ENCODE data around the gene NADSYN1. TPM values are rescaled to one million over a fixed set of nuclear protein-coding genes. Genes with fewer than 3 reads are reported as not detected.

Gene NADSYN1
- total and polyA plus RNA-seq, 2 of the 13 experiments (the other 11 are each of a cell fraction or from before 2014, with no cell fraction given) = 35.7 to 51.5 TPM

DNA sequence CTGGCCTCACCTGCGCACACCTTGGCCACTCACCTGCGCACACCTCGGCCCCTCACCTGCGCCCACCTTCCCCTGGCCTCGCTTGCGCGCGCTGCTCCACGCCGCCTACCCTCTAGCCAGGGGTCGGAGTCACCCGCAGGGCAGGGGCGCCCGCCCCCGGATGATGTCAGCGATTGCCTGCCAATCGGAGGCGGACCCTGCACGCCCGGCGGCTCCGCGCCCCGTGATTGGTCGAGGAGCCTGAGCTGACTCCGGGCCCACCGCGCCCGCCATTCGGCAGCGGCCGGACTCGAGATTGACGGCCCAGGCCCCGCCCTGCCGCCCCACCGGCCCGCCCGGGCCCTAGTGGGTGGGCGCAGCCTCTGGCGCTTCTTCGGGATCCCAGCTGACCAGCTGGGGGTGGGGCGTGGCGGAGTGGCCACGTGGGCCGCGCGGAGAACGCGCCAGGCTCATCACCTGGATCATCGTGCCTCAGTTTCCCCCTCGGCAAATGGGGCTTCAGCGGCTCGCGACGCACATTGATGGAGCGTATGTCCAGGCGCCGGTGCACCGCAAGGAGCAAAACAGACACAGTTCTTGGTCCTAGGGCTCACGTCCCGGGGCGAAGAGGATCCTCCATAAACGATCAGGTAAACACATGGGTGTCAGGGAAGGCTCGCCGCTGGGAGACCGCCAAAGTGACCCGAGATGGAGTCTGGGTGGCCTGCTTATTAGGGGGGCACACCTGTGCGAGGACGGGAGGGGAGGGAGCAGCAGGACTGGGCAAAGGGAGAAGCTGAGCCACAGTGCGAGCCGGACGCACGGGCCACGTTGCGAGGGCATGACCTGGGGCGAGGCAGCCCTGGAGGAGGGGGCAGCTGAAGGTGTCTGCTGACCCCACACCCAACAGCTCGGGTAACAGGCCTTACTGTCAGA is 4.5 kb upstream of the NADSYN1 start, which contains the start of gene DHCR7 (continued):
- TF ChIP-seq, protein P1, sequence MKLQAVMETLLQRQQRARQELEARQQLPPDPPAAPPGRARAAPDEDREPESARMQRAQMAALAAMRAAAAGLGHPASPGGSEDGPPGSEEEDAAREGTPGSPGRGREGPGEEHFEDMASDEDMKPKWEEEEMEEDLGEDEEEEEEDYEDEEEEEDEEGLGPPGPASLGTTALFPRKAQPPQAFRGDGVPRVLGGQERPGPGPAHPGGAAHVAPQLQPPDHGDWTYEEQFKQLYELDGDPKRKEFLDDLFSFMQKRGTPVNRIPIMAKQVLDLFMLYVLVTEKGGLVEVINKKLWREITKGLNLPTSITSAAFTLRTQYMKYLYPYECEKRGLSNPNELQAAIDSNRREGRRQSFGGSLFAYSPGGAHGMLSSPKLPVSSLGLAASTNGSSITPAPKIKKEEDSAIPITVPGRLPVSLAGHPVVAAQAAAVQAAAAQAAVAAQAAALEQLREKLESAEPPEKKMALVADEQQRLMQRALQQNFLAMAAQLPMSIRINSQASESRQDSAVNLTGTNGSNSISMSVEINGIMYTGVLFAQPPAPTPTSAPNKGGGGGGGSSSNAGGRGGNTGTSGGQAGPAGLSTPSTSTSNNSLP (IDR thresholded peaks at IDR 0.05; ENCODE audit: low read depth, low read length) = no peak
- TF ChIP-seq ZNF761 (CRISPR knock-in tag; conservative IDR thresholded peaks at IDR 0.05) (no peak), BCL6 (CRISPR knock-in tag; IDR thresholded peaks at IDR 0.05) (no peak; the same call in 1 of the 2 replicates), CBFB (CRISPR knock-in tag; IDR thresholded peaks at IDR 0.05) (no peak; the same call in 1 of the 2 replicates), SOX6 (IDR thresholded peaks at IDR 0.05) (no peak), SOX6 (CRISPR knock-in tag; IDR thresholded peaks at IDR 0.05) (no peak), ZNF234 (CRISPR knock-in tag; conservative IDR thresholded peaks at IDR 0.05) (no peak), E2F1 (CRISPR knock-in tag; IDR thresholded peaks at IDR 0.05) (no peak; the same call in 1 of the 2 replicates)
- TF ChIP-seq, protein P2, sequence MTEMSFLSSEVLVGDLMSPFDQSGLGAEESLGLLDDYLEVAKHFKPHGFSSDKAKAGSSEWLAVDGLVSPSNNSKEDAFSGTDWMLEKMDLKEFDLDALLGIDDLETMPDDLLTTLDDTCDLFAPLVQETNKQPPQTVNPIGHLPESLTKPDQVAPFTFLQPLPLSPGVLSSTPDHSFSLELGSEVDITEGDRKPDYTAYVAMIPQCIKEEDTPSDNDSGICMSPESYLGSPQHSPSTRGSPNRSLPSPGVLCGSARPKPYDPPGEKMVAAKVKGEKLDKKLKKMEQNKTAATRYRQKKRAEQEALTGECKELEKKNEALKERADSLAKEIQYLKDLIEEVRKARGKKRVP (CRISPR knock-in tag; IDR thresholded peaks at IDR 0.05) = no peak; a peak in 1 of 4 replicates
- TF ChIP-seq, protein P3, sequence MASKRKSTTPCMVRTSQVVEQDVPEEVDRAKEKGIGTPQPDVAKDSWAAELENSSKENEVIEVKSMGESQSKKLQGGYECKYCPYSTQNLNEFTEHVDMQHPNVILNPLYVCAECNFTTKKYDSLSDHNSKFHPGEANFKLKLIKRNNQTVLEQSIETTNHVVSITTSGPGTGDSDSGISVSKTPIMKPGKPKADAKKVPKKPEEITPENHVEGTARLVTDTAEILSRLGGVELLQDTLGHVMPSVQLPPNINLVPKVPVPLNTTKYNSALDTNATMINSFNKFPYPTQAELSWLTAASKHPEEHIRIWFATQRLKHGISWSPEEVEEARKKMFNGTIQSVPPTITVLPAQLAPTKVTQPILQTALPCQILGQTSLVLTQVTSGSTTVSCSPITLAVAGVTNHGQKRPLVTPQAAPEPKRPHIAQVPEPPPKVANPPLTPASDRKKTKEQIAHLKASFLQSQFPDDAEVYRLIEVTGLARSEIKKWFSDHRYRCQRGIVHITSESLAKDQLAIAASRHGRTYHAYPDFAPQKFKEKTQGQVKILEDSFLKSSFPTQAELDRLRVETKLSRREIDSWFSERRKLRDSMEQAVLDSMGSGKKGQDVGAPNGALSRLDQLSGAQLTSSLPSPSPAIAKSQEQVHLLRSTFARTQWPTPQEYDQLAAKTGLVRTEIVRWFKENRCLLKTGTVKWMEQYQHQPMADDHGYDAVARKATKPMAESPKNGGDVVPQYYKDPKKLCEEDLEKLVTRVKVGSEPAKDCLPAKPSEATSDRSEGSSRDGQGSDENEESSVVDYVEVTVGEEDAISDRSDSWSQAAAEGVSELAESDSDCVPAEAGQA (IDR thresholded peaks at IDR 0.05; ENCODE audit: low read depth) = no peak
- TF ChIP-seq, protein P3 (CRISPR knock-in tag; IDR thresholded peaks at IDR 0.05; ENCODE audit: borderline replicate concordance) = no peak
